Smooth muscle cell (in vitro differentiated cells): ENCODE data around the gene FGF5. TPM values are rescaled to one million over a fixed set of nuclear protein-coding genes. Genes with fewer than 3 reads are reported as not detected.

Experiments used
- DNase-seq: peaks from one replicate; lab custom pipeline; 2025; ENCODE audit not compliant: unreplicated experiment; lab: John Stamatoyannopoulos, UW
- H2AFZ ChIP-seq: fragments of 200-600 bp; sonication (generic); 2 replicates; pipeline ENCODE4 v1.6.0; 2016; ENCODE audit warnings: antibody characterized with exemption, low read depth, mild to moderate bottlenecking
- H3F3A ChIP-seq: fragments of 200-600 bp; sonication (generic); 2 replicates; pipeline ENCODE4 v1.6.0; 2017; ENCODE audit warnings: antibody characterized with exemption, low read depth
- H3K27ac ChIP-seq: fragments of 200-600 bp; sonication (generic); 2 replicates; pipeline ENCODE4 v1.5.1; 2016; ENCODE audit warnings: low read depth, mild to moderate bottlenecking
- H3K27me3 ChIP-seq: fragments of 200-600 bp; sonication (generic); 2 replicates; pipeline ENCODE4 v1.6.1; 2016; ENCODE audit warnings: low read depth, mild to moderate bottlenecking
- H3K36me3 ChIP-seq: fragments of 200-600 bp; sonication (generic); 2 replicates; pipeline ENCODE4 v1.5.1; 2016; ENCODE audit warnings: low read depth
- H3K4me1 ChIP-seq: fragments of 200-600 bp; sonication (generic); 2 replicates; pipeline ENCODE4 v1.5.1; 2016; ENCODE audit warnings: low read depth
- H3K4me2 ChIP-seq: fragments of 200-600 bp; sonication (generic); 2 replicates; pipeline ENCODE4 v1.6.0; 2016; ENCODE audit warnings: mild to moderate bottlenecking
- H3K4me3 ChIP-seq: fragments of 200-600 bp; sonication (generic); 2 replicates; pipeline ENCODE4 v1.5.1; 2016; ENCODE audit warnings: mild to moderate bottlenecking
- H3K79me2 ChIP-seq: fragments of 200-600 bp; sonication (generic); 2 replicates; pipeline ENCODE4 v1.6.0; 2016; ENCODE audit warnings: low read depth, mild to moderate bottlenecking
- H3K9ac ChIP-seq: fragments of 200-600 bp; sonication (generic); 2 replicates; pipeline ENCODE4 v1.6.0; 2016; ENCODE audit warnings: low read depth
- H3K9me3 ChIP-seq: fragments of 200-600 bp; sonication (generic); replicated peaks from 2 replicates; pipeline ENCODE4 v1.5.1; 2016; ENCODE audit warnings: low read depth
- H4K20me1 ChIP-seq: fragments of 200-600 bp; sonication (generic); 2 replicates; pipeline ENCODE4 v1.6.0; 2016; ENCODE audit warnings: low read depth
- WGBS: methylation state at CpG from one replicate; pipeline ENCODE4 v1.1.7; 2016; ENCODE audit warnings: low lambda C conversion rate; 5-methylcytosine and 5-hydroxymethylcytosine counted together
- polyA plus RNA-seq: library from polyadenylated mRNA; unstranded; fragments of >200 nt; fragmentation: Nextera tagmentation; extraction: Ambion mirVana; gene quantifications from 2 replicates; pipeline ENCODE4 v1.2.1, GENCODE V29; 2016
- total RNA-seq: library from RNA; depleted of rRNA; stranded (reverse); fragments of >200 nt; gene quantifications from 2 replicates; pipeline ENCODE4 v1.2.3, GENCODE V29; 2014
- TF ChIP-seq, protein P1 (sequence below): fragments of 200-600 bp; sonication (generic); IDR thresholded peaks from 2 replicates; pipeline ENCODE4 v1.5.1; 2017; ENCODE audit warnings: borderline replicate concordance, mild to moderate bottlenecking, antibody characterized with exemption; ENCODE audit not compliant: insufficient read depth, poor library complexity, severe bottlenecking

Gene FGF5
- total and polyA plus RNA-seq, 2 experiments from 2014 or later = not detected

DNA sequence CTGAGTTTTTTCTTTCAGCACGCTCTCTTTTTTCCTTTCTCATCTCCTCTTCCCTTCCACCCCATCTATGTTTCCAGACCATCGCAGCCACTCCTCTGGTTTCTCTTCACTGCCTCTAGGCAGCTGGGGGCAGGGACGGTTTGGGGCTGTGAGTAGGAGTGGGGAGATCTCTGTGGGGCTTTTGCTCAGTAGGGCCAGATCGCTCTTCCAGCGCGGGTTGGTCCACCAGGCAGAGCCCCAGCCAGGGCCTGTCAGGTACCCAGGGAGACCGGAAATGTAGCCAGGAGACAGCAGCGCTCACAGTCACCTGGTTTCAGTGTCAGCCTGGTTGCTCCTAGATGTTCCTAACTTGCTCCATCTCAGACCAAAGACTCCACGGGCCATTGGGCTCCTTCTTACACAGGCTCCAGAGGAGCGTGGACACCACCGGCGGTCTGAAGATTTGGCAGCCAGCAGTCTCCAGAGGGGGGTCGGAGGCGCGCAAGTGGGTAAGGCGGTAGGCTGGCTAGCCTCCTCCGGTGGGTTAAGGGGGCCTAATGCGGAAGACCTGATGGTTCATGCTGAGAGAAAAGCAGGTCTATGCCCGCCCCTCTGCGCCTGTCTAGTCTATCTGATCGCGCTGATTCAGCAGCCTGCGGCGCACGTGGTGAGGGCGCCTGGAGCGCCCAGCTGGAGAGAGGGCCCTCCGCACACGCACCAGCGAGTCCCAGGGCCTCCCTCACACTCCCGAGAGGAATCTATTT, 1.8 kb downstream of the FGF5 start:
- Histone ChIP-seq H3K4me1 (peaks cover 8% of the 10 kb centered on the region), H2AFZ (no peak overlapping the region), H3K4me3 (no peak overlapping the region), H4K20me1 (no peaks in the 10 kb centered on the region), H3K36me3 (no peaks in the 10 kb centered on the region), H3K9me3 (no peaks in the 10 kb centered on the region), H3K79me2 (no peaks in the 10 kb centered on the region), H3K27ac (no peak overlapping the region), H3K9ac (no peak overlapping the region), H3F3A (no peaks in the 10 kb centered on the region), H3K4me2 (no peak overlapping the region), H3K27me3 (peaks cover 99% of the 10 kb centered on the region)
- 11% methylated on average over 31 of the region's 31 CpGs for WGBS
- DNase-seq = no peak
- TF ChIP-seq, protein P1, sequence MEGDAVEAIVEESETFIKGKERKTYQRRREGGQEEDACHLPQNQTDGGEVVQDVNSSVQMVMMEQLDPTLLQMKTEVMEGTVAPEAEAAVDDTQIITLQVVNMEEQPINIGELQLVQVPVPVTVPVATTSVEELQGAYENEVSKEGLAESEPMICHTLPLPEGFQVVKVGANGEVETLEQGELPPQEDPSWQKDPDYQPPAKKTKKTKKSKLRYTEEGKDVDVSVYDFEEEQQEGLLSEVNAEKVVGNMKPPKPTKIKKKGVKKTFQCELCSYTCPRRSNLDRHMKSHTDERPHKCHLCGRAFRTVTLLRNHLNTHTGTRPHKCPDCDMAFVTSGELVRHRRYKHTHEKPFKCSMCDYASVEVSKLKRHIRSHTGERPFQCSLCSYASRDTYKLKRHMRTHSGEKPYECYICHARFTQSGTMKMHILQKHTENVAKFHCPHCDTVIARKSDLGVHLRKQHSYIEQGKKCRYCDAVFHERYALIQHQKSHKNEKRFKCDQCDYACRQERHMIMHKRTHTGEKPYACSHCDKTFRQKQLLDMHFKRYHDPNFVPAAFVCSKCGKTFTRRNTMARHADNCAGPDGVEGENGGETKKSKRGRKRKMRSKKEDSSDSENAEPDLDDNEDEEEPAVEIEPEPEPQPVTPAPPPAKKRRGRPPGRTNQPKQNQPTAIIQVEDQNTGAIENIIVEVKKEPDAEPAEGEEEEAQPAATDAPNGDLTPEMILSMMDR = no peak

DNA sequence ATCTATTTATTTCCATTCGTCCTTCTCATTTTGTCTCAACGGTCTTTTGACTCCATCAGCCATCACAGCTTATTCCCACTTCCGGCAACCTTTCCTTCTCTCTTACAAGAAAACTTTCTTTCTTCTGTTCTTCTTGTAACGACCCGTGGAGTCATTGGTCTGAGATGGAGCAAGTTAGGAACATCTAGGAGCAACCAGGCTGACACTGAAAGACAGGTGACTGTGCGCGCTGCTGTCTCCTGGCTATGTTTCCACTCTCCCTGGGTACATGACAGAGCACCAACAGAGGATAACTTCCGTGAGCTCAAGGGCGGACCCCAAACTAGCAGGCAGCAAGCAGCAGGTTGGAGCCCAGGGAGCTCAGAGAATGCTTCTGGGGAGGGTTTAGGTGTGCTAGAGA, 2.5 kb downstream of the FGF5 start:
- H3K9me3 ChIP-seq = no peaks in the 10 kb centered on the region
- no peaks in the 10 kb centered on the region for H4K20me1 ChIP-seq

DNA sequence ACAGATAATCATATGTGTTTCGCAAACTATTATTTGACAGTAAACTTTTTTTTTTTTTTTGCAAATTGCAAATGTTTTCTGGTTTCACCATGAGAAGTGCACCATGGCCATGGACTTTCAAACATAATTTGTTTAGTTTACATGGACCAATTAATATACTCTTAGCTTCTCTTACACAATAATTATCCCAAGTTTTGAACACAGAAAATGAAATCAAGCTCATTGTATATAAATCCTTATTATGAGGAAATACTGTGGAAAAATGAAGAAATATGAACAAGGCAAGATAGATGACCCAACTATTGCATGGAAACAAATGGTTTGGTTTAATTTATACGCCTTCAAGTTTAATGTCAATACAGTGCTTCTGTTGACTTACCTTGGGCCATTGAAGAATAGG, 3.9 kb downstream of the FGF5 start:
- H3K4me1 ChIP-seq = peaks cover 4% of the 10 kb centered on the region
- H3K27ac ChIP-seq = no peak overlapping the region
- H3K4me2 ChIP-seq = no peak overlapping the region
- no peak overlapping the region for H3K4me3 ChIP-seq
- no peak overlapping the region for H2AFZ ChIP-seq
- DNase-seq = no peak
- TF ChIP-seq, protein P1 = no peak
- no peak overlapping the region for H3K9ac ChIP-seq
- H3K27me3 ChIP-seq = peaks cover 95% of the 10 kb centered on the region
- no peaks in the 10 kb centered on the region for H3K9me3 ChIP-seq
- H3K36me3 ChIP-seq = no peaks in the 10 kb centered on the region
- H4K20me1 ChIP-seq = no peaks in the 10 kb centered on the region
- no peaks in the 10 kb centered on the region for H3K79me2 ChIP-seq
- H3F3A ChIP-seq = no peaks in the 10 kb centered on the region
- WGBS = 90% methylated on average over 2 of the region's 2 CpGs

More for the DNA sequence above, 2.5 kb downstream of the FGF5 start:
- WGBS = 59% methylated on average over 9 of the region's 9 CpGs
- no peaks in the 10 kb centered on the region for H3K36me3 ChIP-seq
- H3K27ac ChIP-seq = no peak overlapping the region
- TF ChIP-seq, protein P1 = no peak
- H3F3A ChIP-seq = no peaks in the 10 kb centered on the region
- H3K79me2 ChIP-seq = no peaks in the 10 kb centered on the region
- no peak overlapping the region for H2AFZ ChIP-seq
- no peak overlapping the region for H3K4me2 ChIP-seq
- H3K4me3 ChIP-seq = no peak overlapping the region
- DNase-seq = no peak
- peaks cover 7% of the 10 kb centered on the region for H3K4me1 ChIP-seq
- H3K9ac ChIP-seq = no peak overlapping the region
- H3K27me3 ChIP-seq = peaks cover 99% of the 10 kb centered on the region

DNA sequence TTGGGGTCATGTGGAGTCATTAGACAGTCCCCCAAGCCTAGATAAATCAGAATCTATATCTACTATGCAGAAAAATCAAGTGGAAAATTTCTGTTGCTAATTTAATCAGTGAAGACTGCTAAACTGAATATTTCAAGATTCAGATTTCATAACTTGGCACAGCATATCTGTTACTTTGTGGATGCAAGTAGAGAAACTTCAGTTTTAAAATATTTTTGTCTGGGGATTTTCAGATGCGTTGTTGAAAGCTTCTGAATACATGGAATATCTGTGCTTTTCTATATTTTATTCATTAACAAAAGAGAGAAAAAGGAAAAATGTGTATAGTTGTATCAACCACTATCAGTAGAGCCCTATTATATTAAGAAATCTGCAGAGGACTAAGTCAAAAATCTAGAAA, 4.4 kb downstream of the FGF5 start:
- H3K36me3 ChIP-seq = no peaks in the 10 kb centered on the region
- H4K20me1 ChIP-seq = no peaks in the 10 kb centered on the region
- H3K4me2 ChIP-seq = no peak overlapping the region
- DNase-seq = no peak
- TF ChIP-seq, protein P1 = no peak
- no peaks in the 10 kb centered on the region for H3K79me2 ChIP-seq
- no peak overlapping the region for H3K4me3 ChIP-seq
- H3K27ac ChIP-seq = no peak overlapping the region
- H3F3A ChIP-seq = no peaks in the 10 kb centered on the region
- WGBS = 60% methylated on average over 1 of the region's 1 CpG
- H2AFZ ChIP-seq = no peak overlapping the region
- H3K4me1 ChIP-seq = peaks cover 4% of the 10 kb centered on the region
- H3K27me3 ChIP-seq = peaks cover 90% of the 10 kb centered on the region
- no peaks in the 10 kb centered on the region for H3K9me3 ChIP-seq
- no peak overlapping the region for H3K9ac ChIP-seq
